Left renal pelvis (tissue), 4 donors: Measurements from ENCODE around the gene FKBP11. TPM values are rescaled to one million over a fixed set of nuclear protein-coding genes. Genes with fewer than 3 reads are reported as not detected.

Experiments used
- DNase-seq, 4 donors: peaks; one replicate each; pipeline ENCODE4 v3.0.0-alpha.2; 2013; ENCODE audit warnings: low read depth in 4 of 4, low spot score in 3 of 4
- polyA plus RNA-seq, 4 donors: library from polyadenylated mRNA; unstranded; fragments of 120-200 nt; gene quantifications; one replicate each; pipeline ENCODE4 v1.2.1, GENCODE V29; 2013; ENCODE audit not compliant: insufficient read length in 4 of 4

The FKBP11 gene
- polyA plus RNA-seq, 4 donors: 11.6 to 44.7 (median 17.2) TPM

- DNase-seq: peak; percentile 76 to 87 (median 82)
Observed at GRCh38 chr12:48956279-48957140, 31.2 kb upstream of the FKBP11 start.

- DNase-seq: no peak
Observed at GRCh38 chr12:48954841-48955501, 29.7 kb upstream of the FKBP11 start.

- DNase-seq: no peak
Observed at GRCh38 chr12:48954061-48954460, 28.8 kb upstream of the FKBP11 start.

GRCh38 chr12:48952691-48953090, 27.4 kb upstream of the FKBP11 start:
- DNase-seq: no peak

GRCh38 chr12:48947727-48948126, 22.4 kb upstream of the FKBP11 start:
- no peak for DNase-seq

GRCh38 chr12:48946943-48947342, 21.7 kb upstream of the FKBP11 start:
- no peak for DNase-seq

GRCh38 chr12:48946205-48946604, 20.9 kb upstream of the FKBP11 start:
- no peak for DNase-seq

GRCh38 chr12:48943221-48943620, 17.9 kb upstream of the FKBP11 start:
- no peak for DNase-seq

GRCh38 chr12:48940181-48940580, 14.9 kb upstream of the FKBP11 start:
- no peak for DNase-seq

GRCh38 chr12:48938805-48939204, 13.5 kb upstream of the FKBP11 start:
- DNase-seq: no peak

- DNase-seq: no peak
Observed at GRCh38 chr12:48937170-48937569, 11.9 kb upstream of the FKBP11 start.

GRCh38 chr12:48936379-48936979, 11.2 kb upstream of the FKBP11 start:
- DNase-seq: peak in 1 of 4 donors; percentile 42

GRCh38 chr12:48934312-48934706, 9.0 kb upstream of the FKBP11 start:
- no peak for DNase-seq

- no peak for DNase-seq
Observed at GRCh38 chr12:48933664-48934311, 8.5 kb upstream of the FKBP11 start.

GRCh38 chr12:48932878-48933277, 7.6 kb upstream of the FKBP11 start:
- DNase-seq: no peak

- DNase-seq: no peak
Observed at GRCh38 chr12:48930475-48930874, 5.2 kb upstream of the FKBP11 start.

- no peak for DNase-seq
Observed at GRCh38 chr12:48929551-48929950, 4.3 kb upstream of the FKBP11 start.

- no peak for DNase-seq
Observed at GRCh38 chr12:48927261-48927660, 2.0 kb upstream of the FKBP11 start.

- DNase-seq: peak in 2 of 4 donors; percentile 26 to 35
Observed at GRCh38 chr12:48924617-48925303, 532 bp downstream of the FKBP11 start.

- no peak for DNase-seq
Observed at GRCh38 chr12:48923117-48923516, 2.2 kb downstream of the FKBP11 start.
